ELR (cell line): ENCODE data around the gene MYH16.
A peak's percentile ranks its signal among the peaks of the same experiment; 100 is the strongest.
"Not testable (repeated sequence)": the region's sequence is repeated elsewhere in the genome, so short reads cannot be mapped to it uniquely, and the experiment has no call there.

Source experiments
- DNase-seq: peaks from one replicate; pipeline ENCODE4 v3.0.0-alpha.2; 2015; ENCODE audit warnings: low read depth

Gene MYH16

GRCh38 chr7:99305473-99306260 is 33.0 kb downstream of the MYH16 start:
- DNase-seq: no peak

DNA sequence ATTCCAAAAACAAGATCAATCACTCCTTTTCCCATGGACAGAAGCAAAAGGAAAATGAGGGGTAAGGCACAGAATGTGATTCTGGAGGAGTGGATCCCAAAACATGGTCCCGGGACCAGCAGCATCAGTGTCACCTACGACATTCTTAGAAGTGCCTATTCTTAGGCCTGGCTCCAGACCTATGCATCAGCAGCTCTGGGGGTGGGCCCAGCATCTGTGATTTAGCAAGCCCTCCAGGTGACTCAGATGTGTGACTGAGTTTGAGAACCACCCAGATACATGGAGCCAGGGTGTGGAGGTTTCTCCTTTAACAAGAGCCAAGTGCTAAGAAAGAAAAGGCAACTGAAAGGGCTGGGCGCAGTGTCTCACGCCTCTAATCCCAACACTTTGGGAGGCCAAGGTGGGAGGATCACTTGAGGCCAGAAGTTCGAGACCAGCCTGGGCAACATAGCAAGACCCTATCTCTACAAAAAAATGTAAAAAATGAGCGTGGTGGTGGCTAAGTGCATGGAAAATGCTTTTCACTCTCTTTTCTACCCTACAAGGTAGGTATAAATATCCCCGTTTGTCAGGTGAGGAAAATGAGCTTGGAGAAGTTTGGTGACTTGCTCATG is 35.9 kb downstream of the MYH16 start:
- DNase-seq: peak; percentile 72

DNA sequence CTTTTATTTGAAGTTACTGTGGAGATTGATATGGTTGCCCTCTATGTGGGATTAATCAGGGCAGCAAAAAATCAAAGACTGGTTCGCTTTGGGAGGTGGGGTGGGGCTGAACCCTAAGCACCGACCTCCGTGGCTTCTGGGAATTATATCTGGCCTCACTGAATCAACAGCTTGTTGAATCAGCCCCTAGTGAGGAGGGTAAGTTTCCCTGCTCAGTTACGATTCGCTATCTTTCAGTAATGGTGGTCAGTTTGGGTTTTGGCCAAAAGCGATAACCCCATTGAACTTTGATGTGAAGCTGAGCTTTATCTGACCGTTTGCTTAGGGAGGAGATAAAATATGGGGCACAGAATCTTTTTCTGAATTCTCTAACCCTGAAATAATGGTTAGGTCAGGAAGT is 36.5 kb downstream of the MYH16 start:
- no peak for DNase-seq

- DNase-seq: no peak
Measured at GRCh38 chr7:99310004-99310403, 37.4 kb downstream of the MYH16 start.

DNA sequence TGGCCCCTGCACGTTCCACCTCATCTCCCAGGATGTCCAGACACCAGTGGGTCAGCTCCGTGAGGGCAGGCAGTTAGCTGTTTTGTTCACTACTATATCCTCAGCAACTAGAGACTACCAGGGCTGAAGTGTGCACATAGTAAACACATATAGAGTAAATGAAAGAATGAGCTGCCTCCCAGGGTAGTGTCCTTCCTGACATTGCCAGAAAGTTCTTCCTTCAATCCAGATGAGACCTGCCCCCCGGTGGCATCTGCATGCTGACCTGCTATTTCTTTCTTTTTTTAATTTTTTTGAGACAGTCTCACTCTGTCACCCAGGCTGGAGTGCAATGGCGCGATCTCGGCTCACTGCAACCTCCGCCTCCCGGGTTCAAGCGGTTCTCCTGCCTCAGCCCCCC is 39.1 kb downstream of the MYH16 start:
- DNase-seq: peak; percentile 23

GRCh38 chr7:99312316-99313203 is 39.9 kb downstream of the MYH16 start:
- DNase-seq: peak; percentile 71

GRCh38 chr7:99313204-99313573 is 40.5 kb downstream of the MYH16 start:
- no peak for DNase-seq

GRCh38 chr7:99314504-99314903 is 41.9 kb downstream of the MYH16 start:
- DNase-seq: no peak

DNA sequence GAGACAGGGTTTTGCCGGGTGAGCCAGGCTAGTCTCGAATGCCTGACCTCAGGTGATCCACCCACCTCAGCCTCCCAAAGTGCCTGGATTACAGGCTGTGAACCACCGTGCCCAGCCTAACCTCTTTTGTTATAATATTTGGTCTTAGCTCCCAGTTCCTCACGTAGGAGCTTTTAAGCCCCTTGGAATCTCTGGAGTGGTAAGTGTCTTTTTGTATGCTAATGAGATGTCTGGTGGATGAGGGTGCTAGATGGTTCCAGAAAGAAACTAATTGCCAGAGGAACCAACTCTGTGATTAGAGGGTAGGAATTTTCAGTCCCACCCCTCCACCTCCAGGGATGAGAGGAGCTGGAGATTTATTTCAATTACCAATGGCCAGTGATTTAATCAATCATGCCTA is 47.7 kb downstream of the MYH16 start:
- no peak for DNase-seq

GRCh38 chr7:99322659-99323058 is 50.0 kb downstream of the MYH16 start:
- not testable (repeated sequence) for DNase-seq

DNA sequence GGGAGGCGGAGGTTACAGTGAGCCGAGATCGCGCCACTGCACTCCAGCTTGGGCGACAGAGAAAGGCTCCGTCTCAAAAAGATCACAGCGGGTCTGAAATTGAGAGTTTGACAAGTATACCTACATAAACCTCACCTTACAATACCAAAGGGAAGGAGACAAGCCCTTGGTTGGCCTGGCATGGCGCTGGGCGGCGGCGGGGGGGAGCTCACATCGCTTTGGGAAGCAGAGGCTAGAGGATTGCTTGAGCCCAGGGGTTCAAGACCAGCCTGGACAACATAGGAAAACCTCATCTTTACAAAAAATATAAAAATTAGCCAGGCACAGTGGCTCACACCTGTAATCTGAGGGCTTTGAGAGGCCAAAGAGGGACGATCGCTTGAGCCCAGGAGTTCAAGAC is 51.9 kb downstream of the MYH16 start:
- no peak for DNase-seq

- DNase-seq: no peak
Measured at GRCh38 chr7:99325001-99325493, 52.4 kb downstream of the MYH16 start.

- DNase-seq: peak; percentile 92
Measured at GRCh38 chr7:99325592-99326407, 53.2 kb downstream of the MYH16 start, which contains the start of gene ARPC1A. Gene ARPC1A (plus strand): TSS chr7:99325898. CDS start chr7:99333354, 7,456 bp downstream.

DNA sequence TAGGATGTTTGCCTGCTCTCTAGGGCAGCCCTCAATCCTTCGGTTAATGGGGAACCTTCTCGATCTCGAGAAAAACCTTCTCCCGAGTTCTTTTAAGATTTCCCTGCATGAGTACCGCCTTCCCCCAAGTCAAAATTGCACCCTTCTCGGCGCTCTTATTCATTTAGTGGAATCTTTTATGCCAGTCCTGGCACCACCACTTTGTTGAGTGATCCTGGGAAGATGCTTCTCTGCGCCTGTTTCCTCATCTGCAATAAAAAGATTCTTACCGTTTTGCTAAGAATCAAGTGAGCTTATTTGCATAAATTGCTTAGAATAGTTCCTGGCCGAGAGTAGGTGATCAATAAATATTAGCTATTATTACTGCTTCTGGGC is 53.8 kb downstream of the MYH16 start:
- DNase-seq: no peak

- DNase-seq: peak; percentile 91
Measured at GRCh38 chr7:99330314-99330961, 57.8 kb downstream of the MYH16 start.

- DNase-seq: peak; percentile 29
Measured at GRCh38 chr7:99331002-99331401, 58.4 kb downstream of the MYH16 start.

GRCh38 chr7:99339595-99339994 is 67.0 kb downstream of the MYH16 start:
- DNase-seq: no peak

- peak; percentile 34 for DNase-seq
Measured at GRCh38 chr7:99340659-99341058, 68.0 kb downstream of the MYH16 start.

DNA sequence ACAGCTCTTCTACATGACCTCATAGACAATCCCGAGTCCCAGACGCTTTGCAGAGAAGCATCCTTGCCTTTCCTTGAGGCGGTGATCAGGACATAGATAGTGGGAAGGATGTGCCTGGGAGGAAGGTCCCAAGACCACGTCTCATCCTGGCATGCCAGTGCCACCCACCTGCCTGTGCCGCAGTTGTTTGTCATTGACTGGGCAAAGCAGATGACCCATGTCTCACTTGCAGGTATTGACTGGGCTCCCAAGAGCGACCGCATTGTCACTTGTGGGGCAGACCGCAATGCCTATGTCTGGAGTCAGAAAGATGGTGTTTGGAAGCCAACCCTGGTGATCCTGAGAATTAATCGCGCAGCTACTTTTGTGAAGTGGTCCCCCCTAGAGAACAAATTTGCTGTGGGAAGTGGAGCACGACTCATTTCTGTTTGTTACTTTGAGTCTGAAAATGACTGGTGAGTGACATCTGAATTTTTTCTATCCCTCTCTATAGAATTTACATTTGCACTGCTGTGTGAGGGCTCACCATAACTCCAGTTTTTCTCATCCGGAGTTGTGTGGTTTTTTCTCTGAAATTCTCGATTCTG is 71.5 kb downstream of the MYH16 start:
- no peak for DNase-seq

DNA sequence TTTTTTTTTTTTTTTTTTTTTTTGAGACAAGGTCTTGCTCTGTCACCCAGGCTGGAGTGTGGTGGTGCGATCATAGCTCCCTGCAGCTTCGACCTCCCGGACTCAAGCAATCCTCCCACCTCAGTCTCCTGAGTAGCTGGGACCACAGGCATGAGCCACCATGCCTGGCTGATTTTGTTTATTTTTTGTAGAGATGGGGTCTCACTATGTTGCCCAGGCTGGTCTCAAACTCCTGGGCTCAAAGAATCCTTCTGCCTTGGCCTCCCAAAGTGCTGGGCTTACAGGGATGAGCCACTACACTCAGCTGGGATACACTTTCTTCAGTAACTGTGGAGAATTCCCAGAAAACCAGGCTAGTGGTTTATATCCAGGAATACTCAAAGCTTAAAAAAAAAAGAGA is 78.0 kb downstream of the MYH16 start:
- DNase-seq: not testable (repeated sequence)

DNA sequence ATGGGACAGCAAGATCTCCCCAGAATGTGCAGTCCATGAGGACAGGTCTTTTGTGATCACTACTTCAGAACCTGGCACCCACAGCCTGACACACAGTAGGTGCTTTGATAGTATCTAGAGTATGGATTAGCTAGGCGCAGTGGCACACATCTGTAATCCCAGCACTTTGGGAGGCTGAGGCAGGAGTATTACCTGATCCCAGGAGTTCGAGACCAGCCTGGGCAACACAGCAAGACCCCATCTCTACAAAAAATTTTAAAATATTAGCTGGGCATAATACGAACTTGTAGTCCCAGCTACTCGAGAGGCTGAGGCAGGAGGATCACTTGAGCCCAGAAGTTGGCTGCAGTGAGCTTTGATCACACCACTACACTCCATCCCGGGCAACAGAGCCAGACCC is 79.6 kb downstream of the MYH16 start:
- no peak for DNase-seq
